Activated CD8-positive, alpha-beta memory T cell treated with anti-CD3 and anti-CD28 coated beads for 24 hours (primary cell): Measurements from ENCODE around the gene VTI1B.
"Not testable (repeated sequence)": the region's sequence is repeated elsewhere in the genome, so short reads cannot be mapped to it uniquely, and the experiment has no call there.

Experiments
- DNase-seq: peaks from one replicate; pipeline ENCODE4 v3.0.0-alpha.2; 2020

The VTI1B gene

GRCh38 chr14:67674139-67674479 is 323 bp downstream of the VTI1B start:
- DNase-seq: peak; percentile 76

- no peak for DNase-seq
Observed at GRCh38 chr14:67673451-67673850, 981 bp downstream of the VTI1B start.

GRCh38 chr14:67668559-67668958 is 5.9 kb downstream of the VTI1B start:
- no peak for DNase-seq

- DNase-seq: no peak
Observed at GRCh38 chr14:67666750-67667449, 7.5 kb downstream of the VTI1B start.

- DNase-seq: no peak
Observed at GRCh38 chr14:67665868-67666267, 8.6 kb downstream of the VTI1B start.

GRCh38 chr14:67663633-67664032 is 10.8 kb downstream of the VTI1B start:
- no peak for DNase-seq

- no peak for DNase-seq
Observed at GRCh38 chr14:67653651-67654280, 20.7 kb downstream of the VTI1B start.

GRCh38 chr14:67652189-67652588 is 22.2 kb downstream of the VTI1B start:
- DNase-seq: no peak

GRCh38 chr14:67650694-67651093 is 23.7 kb downstream of the VTI1B start:
- no peak for DNase-seq

GRCh38 chr14:67650151-67650550 is 24.3 kb downstream of the VTI1B start:
- no peak for DNase-seq

- no peak for DNase-seq
Observed at GRCh38 chr14:67646131-67646530, 28.3 kb downstream of the VTI1B start.

GRCh38 chr14:67645414-67645813 is 29.0 kb downstream of the VTI1B start:
- no peak for DNase-seq

GRCh38 chr14:67644428-67644827 is 30.0 kb downstream of the VTI1B start:
- no peak for DNase-seq

- DNase-seq: no peak
Observed at GRCh38 chr14:67643713-67644112, 30.7 kb downstream of the VTI1B start.

- DNase-seq: no peak
Observed at GRCh38 chr14:67641902-67642749, 32.3 kb downstream of the VTI1B start.

GRCh38 chr14:67641480-67641879 is 33.0 kb downstream of the VTI1B start:
- no peak for DNase-seq

- DNase-seq: no peak
Observed at GRCh38 chr14:67638642-67639041, 35.8 kb downstream of the VTI1B start.

- no peak for DNase-seq
Observed at GRCh38 chr14:67636361-67636919, 38.0 kb downstream of the VTI1B start.

- DNase-seq: no peak
Observed at GRCh38 chr14:67633451-67634147, 40.8 kb downstream of the VTI1B start.

- no peak for DNase-seq
Observed at GRCh38 chr14:67630938-67631337, 43.5 kb downstream of the VTI1B start.

- no peak for DNase-seq
Observed at GRCh38 chr14:67630186-67630585, 44.2 kb downstream of the VTI1B start.

- DNase-seq: no peak
Observed at GRCh38 chr14:67627519-67627918, 46.9 kb downstream of the VTI1B start.

- not testable (repeated sequence) for DNase-seq
Observed at GRCh38 chr14:67626131-67626530, 48.3 kb downstream of the VTI1B start.
